Spleen (tissue), 11 donors: ENCODE data around the gene ZNF438. TPM values are rescaled to one million over a fixed set of nuclear protein-coding genes. Genes with fewer than 3 reads are reported as not detected.
"Not testable (repeated sequence)": the region's sequence is repeated elsewhere in the genome, so short reads cannot be mapped to it uniquely, and the experiment has no call there.

Experiments
- DNase-seq: peaks from one replicate; pipeline ENCODE4 v3.0.0-alpha.2; 2020
- H3K27ac ChIP-seq, 8 donors: fragments of 200-600 bp; sonication (generic) in 7 of 8; 1 replicate in 4 of 8; 2 replicates in 4 of 8; pipeline versions ENCODE4 v1.5.0 to v1.8.0; 2016 to 2021; ENCODE audit warnings: inconsistent platforms in 4 of 8, mild to moderate bottlenecking in 4 of 8, moderate library complexity in 1 of 8
- H3K27me3 ChIP-seq, 7 donors: fragments of 200-600 bp; sonication (generic) in 6 of 7; replicated peaks in 1 of 7; 1 replicate in 4 of 7; 2 replicates in 3 of 7; pipeline versions ENCODE4 v1.5.0 to v1.8.0; 2016 to 2021; ENCODE audit warnings: inconsistent platforms in 3 of 7, mild to moderate bottlenecking in 1 of 7
- H3K36me3 ChIP-seq, 6 donors: fragments of 200-600 bp; sonication (generic) in 5 of 6; 1 replicate in 4 of 6; 2 replicates in 2 of 6; pipeline versions ENCODE4 v1.5.0 to v1.8.0; 2016 to 2021; ENCODE audit warnings: inconsistent platforms in 2 of 6
- H3K4me1 ChIP-seq, 6 donors: fragments of 200-600 bp; sonication (generic) in 5 of 6; 1 replicate in 3 of 6; 2 replicates in 3 of 6; pipeline versions ENCODE4 v1.5.0 to v1.8.0; 2016 to 2021; ENCODE audit warnings: inconsistent platforms in 3 of 6
- H3K4me3 ChIP-seq, 8 donors: fragments of 200-600 bp; sonication (generic) in 7 of 8; 1 replicate in 4 of 8; 2 replicates in 4 of 8; pipeline versions ENCODE4 v1.5.0 to v1.8.0; 2016 to 2021; ENCODE audit warnings: inconsistent platforms in 4 of 8, mild to moderate bottlenecking in 4 of 8, moderate library complexity in 2 of 8
- H3K9me3 ChIP-seq, 8 donors: fragments of 200-600 bp; sonication (generic) in 7 of 8; 1 replicate in 4 of 8; 2 replicates in 4 of 8; pipeline versions ENCODE4 v1.5.0 to v1.8.0; 2016 to 2021; ENCODE audit warnings: inconsistent platforms in 4 of 8
- CTCF ChIP-seq, 11 experiments: fragments of 200-600 bp in 7 of 11; fragments of 450-650 bp in 4 of 11; sonication (generic) in 4 of 11; IDR thresholded peaks in 8 of 11; conservative IDR thresholded peaks in 3 of 11; 1 replicate in 7 of 11; 2 replicates in 4 of 11; pipeline versions ENCODE4 v1.4.0 to v1.8.0; 2016 to 2021; ENCODE audit warnings: antibody characterized with exemption in 11 of 11, inconsistent platforms in 4 of 11, mild to moderate bottlenecking in 1 of 11
- POLR2A ChIP-seq, 3 donors: fragments of 450-650 bp; IDR thresholded peaks; one replicate each; pipeline ENCODE4 v1.5.1; 2017; ENCODE audit warnings: antibody characterized with exemption in 3 of 3, mild to moderate bottlenecking in 1 of 3
- POLR2AphosphoS5 ChIP-seq, 3 donors: sonication (generic); formaldehyde crosslinking; IDR thresholded peaks; one replicate each; pipeline ENCODE4 v1.5.1; 2017; ENCODE audit warnings: antibody characterized with exemption in 3 of 3
- WGBS, 5 donors: extraction: QIAGEN DNeasy Blood & Tissue Kit in 3 of 5; methylation state at CpG; one replicate each; pipeline versions ENCODE4 v1.1.5 to v1.1.7; 2013 to 2018; 5-methylcytosine and 5-hydroxymethylcytosine counted together
- intact Hi-C: fragments of 100-400 bp; cut with DNase I; formaldehyde crosslinking; loops from one replicate; pipeline ENCODE4 v1.15.0; 2023; ENCODE audit warnings: low total_unique reads
- polyA plus RNA-seq, 3 donors: library from polyadenylated mRNA; stranded (reverse); fragments of 200-250 nt; gene quantifications; one replicate each; pipeline ENCODE4 v1.2.1, GENCODE V29; 2013
- total RNA-seq, 7 donors: library from RNA; depleted of rRNA in 3 of 7; stranded (reverse); fragments of >200 nt in 3 of 7; fragmentation: NEBNext Ultra II Directional in 4 of 7; extraction: Animal tissue kit (Norgen Biotek cat#: 25700) in 4 of 7; gene quantifications; one replicate each; pipeline versions ENCODE4 v1.1.0 to v1.2.1, GENCODE V29; 2016 to 2021
- donor health status: healthy with polysubstance abuse.
- donor health status: DM: no; HTN: no; CAD: no; lungs with moderate emphysema.
- donor health status: DM: no; HTN: no; CAD: no.
- donor health status: Bipolar disorder and iron deficiency.
- donor health status: healthy.
- donor health status: DM: no; HTN: no; CAD: no.
- donor health status: DM: yes; HTN: yes; CAD: no.

The ZNF438 gene
- total and polyA plus RNA-seq, 10 donors = 4.4 to 23.1 (median 13.9) TPM

GRCh38 chr10:30935078-30935477, 96.6 kb downstream of the ZNF438 start:
- no peak for TF ChIP-seq CTCF (IDR thresholded peaks at IDR 0.05 in 8 of 11, conservative IDR thresholded peaks at IDR 0.05 in 3 of 11)
- no peak for TF ChIP-seq POLR2AphosphoS5 (IDR thresholded peaks at IDR 0.05)

GRCh38 chr10:30931094-30931493, 100.6 kb downstream of the ZNF438 start:
- no peak overlapping the region for H3K4me3 ChIP-seq
- H3K9me3 ChIP-seq = peaks cover 0 to 5% (median 0%) of the 10 kb centered on the region in 8 donors
- intact Hi-C loops = no loop called here
- H3K36me3 ChIP-seq = peaks cover 0 to 76% (median 10%) of the 10 kb centered on the region in 6 donors
- TF ChIP-seq POLR2A (IDR thresholded peaks at IDR 0.05) = no peak
- TF ChIP-seq POLR2AphosphoS5 (IDR thresholded peaks at IDR 0.05) = no peak
- no peak for TF ChIP-seq CTCF (IDR thresholded peaks at IDR 0.05 in 8 of 11, conservative IDR thresholded peaks at IDR 0.05 in 3 of 11)
- H3K4me1 ChIP-seq = no peaks in the 10 kb centered on the region
- H3K27me3 ChIP-seq = no peaks in the 10 kb centered on the region
- H3K27ac ChIP-seq = no peak overlapping the region
- DNase-seq = no peak

More at GRCh38 chr10:30935078-30935477, 96.6 kb downstream of the ZNF438 start:
- H3K4me3 ChIP-seq = no peak overlapping the region
- no peak for DNase-seq
- H3K36me3 ChIP-seq = peaks cover 0 to 94% (median 3%) of the 10 kb centered on the region in 6 donors
- WGBS, 5 donors = 64 to 84% (median 73%) methylated on average over 1 of the region's 1 CpG
- no peak overlapping the region for H3K27ac ChIP-seq
- peaks cover 0 to 5% (median 0%) of the 10 kb centered on the region in 8 donors for H3K9me3 ChIP-seq
- intact Hi-C loops = no loop called here
- no peaks in the 10 kb centered on the region for H3K27me3 ChIP-seq
- H3K4me1 ChIP-seq = no peaks in the 10 kb centered on the region

GRCh38 chr10:30929901-30930520, 101.7 kb downstream of the ZNF438 start:
- Histone ChIP-seq H3K4me1 (no peaks in the 10 kb centered on the region), H3K36me3 (peaks cover 0 to 72% (median 10%) of the 10 kb centered on the region in 6 donors), H3K9me3 (peaks cover 0 to 9% (median 6%) of the 10 kb centered on the region in 8 donors), H3K27me3 (no peaks in the 10 kb centered on the region), H3K4me3 (no peak overlapping the region), H3K27ac (no peak overlapping the region)
- 92 to 97% (median 97%) methylated on average over 11 to 23 of the region's 23 CpGs for WGBS, 5 donors
- TF ChIP-seq POLR2A (IDR thresholded peaks at IDR 0.05) (no peak), CTCF (IDR thresholded peaks at IDR 0.05 in 8 of 11, conservative IDR thresholded peaks at IDR 0.05 in 3 of 11) (no peak), POLR2AphosphoS5 (IDR thresholded peaks at IDR 0.05) (peak in 1 of 3 donors; percentile 30)
- intact Hi-C loops = no loop called here
- peak; percentile 60 for DNase-seq

- H3K4me1 ChIP-seq, intact Hi-C loops, DNase-seq, H3K27ac ChIP-seq, H3K4me3 ChIP-seq, H3K27me3 ChIP-seq: not testable (repeated sequence)
- Histone ChIP-seq H3K9me3 (peaks cover 0 to 16% (median 12%) of the 10 kb centered on the region in 8 donors), H3K36me3 (peaks cover 0 to 72% (median 10%) of the 10 kb centered on the region in 6 donors)
- WGBS, 5 donors = 49 to 71% (median 55%) methylated on average over 10 of the region's 10 CpGs
Measured at GRCh38 chr10:30929311-30929729, 102.3 kb downstream of the ZNF438 start.
